Thymus (tissue), 11 donors: ENCODE results near the gene CYP4F3. TPM values are rescaled to one million over a fixed set of nuclear protein-coding genes. Genes with fewer than 3 reads are reported as not detected.

Experiments used
- DNase-seq, 9 donors: peaks; one replicate each; pipeline ENCODE4 v3.0.0-alpha.2; 2013; ENCODE audit warnings: low spot score in 9 of 9, low read depth in 6 of 9, missing footprints in 1 of 9
- H3K27ac ChIP-seq, 2 donors: one replicate each; pipeline ENCODE4 v1.5.1; 2013; ENCODE audit warnings: control low read depth in 1 of 2, low read depth in 1 of 2, low read length in 1 of 2, mild to moderate bottlenecking in 1 of 2, moderate library complexity in 1 of 2
- H3K27me3 ChIP-seq, 2 donors: one replicate each; pipeline ENCODE4 v1.5.1; 2013; ENCODE audit warnings: low read length in 1 of 2; ENCODE audit not compliant: control insufficient read depth in 2 of 2, insufficient read depth in 1 of 2
- H3K36me3 ChIP-seq, 2 donors: one replicate each; pipeline ENCODE4 v1.5.1; 2013; ENCODE audit warnings: low read length in 1 of 2, mild to moderate bottlenecking in 1 of 2, moderate library complexity in 1 of 2; ENCODE audit not compliant: control insufficient read depth in 2 of 2, insufficient read depth in 2 of 2
- H3K4me1 ChIP-seq, 2 donors: one replicate each; pipeline ENCODE4 v1.5.1; 2013; ENCODE audit warnings: low read length in 2 of 2; ENCODE audit not compliant: control insufficient read depth in 2 of 2, insufficient read depth in 2 of 2
- H3K4me3 ChIP-seq, 2 donors: one replicate each; pipeline ENCODE4 v1.5.1; 2013; ENCODE audit warnings: low read length in 2 of 2, control low read depth in 1 of 2, mild to moderate bottlenecking in 1 of 2
- H3K9me3 ChIP-seq, 2 donors: one replicate each; pipeline ENCODE4 v1.5.1; 2013; ENCODE audit warnings: low read length in 1 of 2, mild to moderate bottlenecking in 1 of 2; ENCODE audit not compliant: control insufficient read depth in 2 of 2, insufficient read depth in 1 of 2
- WGBS: extraction: QIAGEN DNeasy Blood & Tissue Kit; methylation state at CpG from one replicate; pipeline ENCODE4 v1.1.7; 2013; 5-methylcytosine and 5-hydroxymethylcytosine counted together
- polyA plus RNA-seq: library from polyadenylated mRNA; stranded (reverse); fragments of 200-250 nt; gene quantifications from one replicate; pipeline ENCODE4 v1.2.3, GENCODE V29; 2013
- total RNA-seq: library from RNA; stranded (reverse); fragments of 120-200 nt; gene quantifications from one replicate; pipeline ENCODE4 v1.2.4, GENCODE V29; 2013
- donor health status: healthy.

The CYP4F3 gene
- total and polyA plus RNA-seq, 2 donors: 0.24 to 2.1 TPM

DNA sequence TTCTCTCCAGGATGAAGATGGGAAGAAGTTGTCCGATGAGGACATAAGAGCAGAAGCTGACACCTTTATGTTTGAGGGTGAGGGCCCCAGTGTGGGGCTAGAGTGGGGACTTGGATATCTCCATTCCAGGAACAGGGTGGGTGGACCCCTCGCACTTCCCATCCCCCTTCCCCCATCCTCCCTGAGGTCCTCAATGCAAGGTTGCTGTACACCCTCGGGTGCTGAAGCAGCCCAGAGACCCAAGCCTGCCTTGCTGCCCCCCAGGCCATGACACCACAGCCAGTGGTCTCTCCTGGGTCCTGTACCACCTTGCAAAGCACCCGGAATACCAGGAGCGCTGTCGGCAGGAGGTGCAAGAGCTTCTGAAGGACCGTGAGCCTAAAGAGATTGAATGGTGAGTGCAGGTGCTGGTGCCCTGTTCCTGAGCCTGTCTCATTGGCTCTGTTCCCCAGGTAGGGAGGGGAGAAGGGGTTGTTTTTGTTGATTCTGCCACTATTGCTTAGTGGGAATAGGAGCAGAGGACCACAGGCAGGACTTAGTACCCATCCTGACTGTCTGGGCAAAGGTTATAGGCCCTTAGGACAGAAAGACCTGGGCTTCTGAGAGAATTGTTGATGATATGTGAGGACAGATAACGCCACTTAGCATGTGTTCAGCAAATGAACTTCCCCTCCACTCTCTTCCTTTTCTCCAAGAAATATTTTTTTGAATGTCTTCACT, 12.0 kb downstream of the CYP4F3 start:
- Histone ChIP-seq H3K9me3 (no peaks in the 10 kb centered on the region), H3K27me3 (no peaks in the 10 kb centered on the region), H3K4me1 (no peaks in the 10 kb centered on the region), H3K4me3 (no peak overlapping the region), H3K36me3 (no peaks in the 10 kb centered on the region), H3K27ac (no peak overlapping the region)
- no peak for DNase-seq
- 78% methylated on average over 8 of the region's 8 CpGs for WGBS

DNA sequence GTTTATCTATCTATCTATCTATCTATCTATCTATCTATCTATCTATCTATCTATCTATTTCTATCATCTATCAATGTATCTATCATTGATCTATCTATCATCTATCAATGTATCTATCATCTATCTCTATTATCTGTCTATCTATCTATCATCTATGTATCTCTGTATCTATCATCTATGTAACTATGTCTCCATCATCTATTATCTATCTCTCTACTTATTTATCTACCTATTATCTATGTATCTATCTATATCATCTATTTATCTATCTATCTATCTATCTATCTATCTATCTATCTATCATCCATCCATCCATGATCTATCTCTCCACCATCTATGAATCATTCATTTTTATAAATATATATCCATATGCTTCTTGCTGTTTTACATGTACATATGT, 15.8 kb downstream of the CYP4F3 start:
- no peaks in the 10 kb centered on the region for H3K27me3 ChIP-seq
- DNase-seq: no peak

GRCh38 chr19:15663247-15663646, 22.6 kb downstream of the CYP4F3 start:
- Histone ChIP-seq H3K4me1 (no peaks in the 10 kb centered on the region), H3K36me3 (no peaks in the 10 kb centered on the region), H3K4me3 (no peak overlapping the region), H3K27me3 (no peaks in the 10 kb centered on the region), H3K9me3 (no peaks in the 10 kb centered on the region), H3K27ac (no peak overlapping the region)
- DNase-seq: no peak
- 83% methylated on average over 4 of the region's 4 CpGs for WGBS

More for the DNA sequence above, 15.8 kb downstream of the CYP4F3 start:
- Histone ChIP-seq H3K4me1 (no peaks in the 10 kb centered on the region), H3K9me3 (no peaks in the 10 kb centered on the region), H3K4me3 (no peak overlapping the region), H3K36me3 (no peaks in the 10 kb centered on the region), H3K27ac (no peak overlapping the region)

DNA sequence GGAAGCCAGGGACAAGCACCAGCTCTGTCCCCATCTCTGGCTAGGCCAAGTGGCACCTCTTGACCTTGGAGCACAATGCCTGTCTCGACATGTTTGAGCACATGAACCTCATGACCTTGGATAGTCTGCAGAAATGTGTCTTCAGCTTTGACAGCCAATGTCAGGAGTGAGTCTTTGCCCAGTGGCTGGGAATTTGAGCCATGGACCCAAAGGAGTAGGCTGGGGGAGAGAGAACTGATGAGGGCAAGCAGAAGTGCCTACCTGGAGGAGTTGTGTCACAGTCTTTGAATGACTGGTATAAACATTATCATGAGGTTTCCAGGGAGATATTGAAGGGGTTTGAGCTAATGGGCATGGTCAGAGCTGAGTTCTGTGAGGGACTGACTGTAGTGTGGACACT, 25.5 kb downstream of the CYP4F3 start:
- DNase-seq: no peak
- H3K4me3 ChIP-seq: no peak overlapping the region
- WGBS: 33% methylated on average over 1 of the region's 1 CpG
- H3K27me3 ChIP-seq: no peaks in the 10 kb centered on the region
- H3K36me3 ChIP-seq: no peaks in the 10 kb centered on the region
- no peaks in the 10 kb centered on the region for H3K9me3 ChIP-seq
- no peaks in the 10 kb centered on the region for H3K4me1 ChIP-seq
- H3K27ac ChIP-seq: no peak overlapping the region

GRCh38 chr19:15666883-15667282, 26.2 kb downstream of the CYP4F3 start:
- no peak for DNase-seq
- Histone ChIP-seq H3K27ac (no peak overlapping the region), H3K27me3 (no peaks in the 10 kb centered on the region), H3K4me3 (no peak overlapping the region), H3K4me1 (no peaks in the 10 kb centered on the region), H3K9me3 (no peaks in the 10 kb centered on the region), H3K36me3 (no peaks in the 10 kb centered on the region)
- WGBS: 77% methylated on average over 4 of the region's 4 CpGs

GRCh38 chr19:15669440-15669839, 28.7 kb downstream of the CYP4F3 start:
- 67% methylated on average over 3 of the region's 3 CpGs for WGBS
- no peaks in the 10 kb centered on the region for H3K27me3 ChIP-seq
- H3K9me3 ChIP-seq: no peaks in the 10 kb centered on the region
- no peak overlapping the region for H3K27ac ChIP-seq
- no peaks in the 10 kb centered on the region for H3K4me1 ChIP-seq
- no peak for DNase-seq
- H3K36me3 ChIP-seq: no peaks in the 10 kb centered on the region
- no peak overlapping the region for H3K4me3 ChIP-seq

DNA sequence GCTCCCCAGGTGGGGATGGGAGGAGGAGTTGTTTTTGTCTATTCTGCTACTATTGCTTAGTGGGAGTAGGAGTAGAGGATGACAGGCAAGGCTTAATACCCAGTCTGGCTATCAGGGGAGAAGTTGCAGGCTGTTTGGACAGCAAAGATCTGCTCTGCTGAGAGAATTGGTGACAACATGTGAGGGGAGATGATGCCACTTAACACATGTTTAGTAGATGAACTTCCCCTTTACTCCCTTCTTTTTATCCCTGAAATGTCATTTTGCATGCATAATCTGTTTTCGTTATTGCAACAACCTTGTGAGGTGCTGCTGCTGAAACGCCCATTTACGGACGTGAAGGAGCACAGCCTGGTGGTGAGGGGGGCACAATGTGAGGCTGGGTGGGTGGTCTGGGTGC, 29.2 kb downstream of the CYP4F3 start:
- WGBS: 88% methylated on average over 4 of the region's 4 CpGs
- Histone ChIP-seq H3K4me1 (no peaks in the 10 kb centered on the region), H3K9me3 (no peaks in the 10 kb centered on the region), H3K27me3 (no peaks in the 10 kb centered on the region), H3K27ac (no peak overlapping the region), H3K4me3 (no peak overlapping the region), H3K36me3 (no peaks in the 10 kb centered on the region)
- DNase-seq: no peak

DNA sequence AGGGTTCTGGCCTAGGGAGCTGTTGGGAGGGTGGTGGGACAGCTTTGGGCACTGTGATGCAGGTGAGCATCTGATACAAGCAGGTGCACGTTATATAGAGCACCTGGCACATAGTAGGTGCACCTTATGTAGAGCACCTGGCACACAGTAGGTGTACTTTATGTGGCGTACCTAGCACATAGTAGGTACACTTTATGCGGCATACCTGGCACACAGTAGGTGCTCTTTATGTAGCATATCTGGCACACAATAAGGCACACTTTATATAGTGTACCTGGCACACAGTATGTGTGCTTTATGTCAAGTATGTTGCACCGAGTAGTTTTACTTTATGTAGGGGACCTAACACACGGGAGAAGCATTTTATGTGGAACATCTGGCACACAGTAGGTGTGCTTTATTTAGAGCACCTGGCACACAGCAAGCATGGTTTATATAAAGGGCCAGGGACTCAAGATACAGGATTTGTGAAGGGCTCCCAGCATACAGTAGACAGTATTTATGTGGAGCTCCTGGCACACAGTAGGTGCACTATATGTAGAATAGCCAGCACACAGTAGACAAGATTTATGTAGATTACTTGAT, 30.6 kb downstream of the CYP4F3 start:
- no peaks in the 10 kb centered on the region for H3K36me3 ChIP-seq

GRCh38 chr19:15671891-15672579, 31.3 kb downstream of the CYP4F3 start:
- DNase-seq: no peak
- Histone ChIP-seq H3K4me3 (no peak overlapping the region), H3K27me3 (no peaks in the 10 kb centered on the region), H3K27ac (no peak overlapping the region), H3K4me1 (no peaks in the 10 kb centered on the region), H3K36me3 (no peaks in the 10 kb centered on the region), H3K9me3 (no peaks in the 10 kb centered on the region)
- 65% methylated on average over 10 of the region's 10 CpGs for WGBS

More for the DNA sequence above, 30.6 kb downstream of the CYP4F3 start:
- H3K4me3 ChIP-seq: no peak overlapping the region
- no peaks in the 10 kb centered on the region for H3K9me3 ChIP-seq
- H3K27me3 ChIP-seq: no peaks in the 10 kb centered on the region
- H3K4me1 ChIP-seq: no peaks in the 10 kb centered on the region
- no peak for DNase-seq
- H3K27ac ChIP-seq: no peak overlapping the region
- 90% methylated on average over 5 of the region's 5 CpGs for WGBS
